Keratinocyte (primary cell): ENCODE results near the gene RNPEP.
"Not testable (repeated sequence)": the region's sequence is repeated elsewhere in the genome, so short reads cannot be mapped to it uniquely, and the experiment has no call there.

Experiments
- EZH2 ChIP-seq: IDR thresholded peaks from one replicate; pipeline ENCODE4 v1.6.1; 2012; ENCODE audit warnings: inconsistent platforms, mild to moderate bottlenecking, low read length, moderate library complexity
- TF ChIP-seq, protein P1 (sequence below), 3 experiments: IDR thresholded peaks in 1 of 3; conservative IDR thresholded peaks in 1 of 3; optimal IDR thresholded peaks in 1 of 3; 2 replicates in 2 of 3; 3 replicates in 1 of 3; pipeline versions ENCODE3 to v1.5.1; 2011; ENCODE audit warnings: low read length in 3 of 3, mild to moderate bottlenecking in 3 of 3, moderate library complexity in 2 of 3, control low read depth in 1 of 3, inconsistent platforms in 1 of 3; ENCODE audit not compliant: insufficient read depth in 2 of 3; ENCODE audit errors: extremely low read depth in 1 of 3

DNA sequence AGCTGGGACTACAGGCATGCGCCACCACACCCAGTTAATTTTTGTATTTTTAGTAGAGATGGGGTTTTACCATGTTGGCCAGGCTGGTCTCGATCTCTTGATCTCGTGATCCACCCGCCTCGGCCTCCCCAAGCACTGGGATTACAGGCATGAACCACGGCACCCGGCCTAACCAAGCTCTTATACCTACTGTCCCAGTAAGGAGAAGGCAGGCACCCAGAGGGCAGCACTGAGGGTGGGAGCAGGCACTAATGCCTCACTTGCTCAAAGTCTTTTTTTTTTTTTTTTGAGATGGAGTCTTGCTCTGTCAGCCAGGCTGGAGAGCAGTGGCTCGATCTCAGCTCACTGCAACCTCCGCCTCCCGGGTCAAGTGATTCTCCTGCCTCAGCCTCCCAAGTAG lies 42.1 kb upstream of the RNPEP start:
- TF ChIP-seq, protein P1, sequence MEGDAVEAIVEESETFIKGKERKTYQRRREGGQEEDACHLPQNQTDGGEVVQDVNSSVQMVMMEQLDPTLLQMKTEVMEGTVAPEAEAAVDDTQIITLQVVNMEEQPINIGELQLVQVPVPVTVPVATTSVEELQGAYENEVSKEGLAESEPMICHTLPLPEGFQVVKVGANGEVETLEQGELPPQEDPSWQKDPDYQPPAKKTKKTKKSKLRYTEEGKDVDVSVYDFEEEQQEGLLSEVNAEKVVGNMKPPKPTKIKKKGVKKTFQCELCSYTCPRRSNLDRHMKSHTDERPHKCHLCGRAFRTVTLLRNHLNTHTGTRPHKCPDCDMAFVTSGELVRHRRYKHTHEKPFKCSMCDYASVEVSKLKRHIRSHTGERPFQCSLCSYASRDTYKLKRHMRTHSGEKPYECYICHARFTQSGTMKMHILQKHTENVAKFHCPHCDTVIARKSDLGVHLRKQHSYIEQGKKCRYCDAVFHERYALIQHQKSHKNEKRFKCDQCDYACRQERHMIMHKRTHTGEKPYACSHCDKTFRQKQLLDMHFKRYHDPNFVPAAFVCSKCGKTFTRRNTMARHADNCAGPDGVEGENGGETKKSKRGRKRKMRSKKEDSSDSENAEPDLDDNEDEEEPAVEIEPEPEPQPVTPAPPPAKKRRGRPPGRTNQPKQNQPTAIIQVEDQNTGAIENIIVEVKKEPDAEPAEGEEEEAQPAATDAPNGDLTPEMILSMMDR (optimal IDR thresholded peaks at IDR 0.05 in 1 of 3, IDR thresholded peaks at IDR 0.05 in 1 of 3, conservative IDR thresholded peaks at IDR 0.05 in 1 of 3; ENCODE audit: extremely low read depth in 1 of 3, insufficient read depth in 2 of 3, low read length in 3 of 3): not testable (repeated sequence)
- not testable (repeated sequence) for TF ChIP-seq EZH2
